Urothelium cell line (cell line): ENCODE data around the gene LRRC27.

ENCODE experiments used
- DNase-seq: peaks from one replicate; pipeline ENCODE4 v3.0.0; 2011; ENCODE audit warnings: low spot score, mixed read lengths
- FAIRE-seq: peaks from 2 replicates; lab custom pipeline; 2011; peaks lifted over from hg19 to GRCh38; lab: Jason Lieb, UNC

Gene LRRC27

GRCh38 chr10:132387764-132388210 lies 55.8 kb downstream of the LRRC27 start:
- FAIRE-seq (no peak), DNase-seq (peak; percentile 53)

- DNase-seq = peak; percentile 34
These were observed 57.0 kb downstream of the LRRC27 start for GRCh38 chr10:132388891-132389432.

GRCh38 chr10:132389433-132390169 lies 57.6 kb downstream of the LRRC27 start:
- DNase-seq (peak; percentile 16), FAIRE-seq (no peak)

More at GRCh38 chr10:132388891-132389432, 57.0 kb downstream of the LRRC27 start:
- FAIRE-seq = no peak

- FAIRE-seq = no peak
- no peak for DNase-seq
These were observed 58.4 kb downstream of the LRRC27 start for GRCh38 chr10:132390170-132390920.

GRCh38 chr10:132390921-132391675 lies 59.1 kb downstream of the LRRC27 start:
- FAIRE-seq (no peak), DNase-seq (no peak)

- FAIRE-seq (no peak), DNase-seq (no peak)
These were observed 59.7 kb downstream of the LRRC27 start for GRCh38 chr10:132391676-132392020.

- no peak for DNase-seq
- peak; percentile 98 for FAIRE-seq
These were observed 60.3 kb downstream of the LRRC27 start for GRCh38 chr10:132392184-132392800.

- DNase-seq = no peak
- FAIRE-seq = no peak
These were observed 61.1 kb downstream of the LRRC27 start for GRCh38 chr10:132392811-132393694.

- FAIRE-seq (no peak), DNase-seq (no peak)
These were observed 61.7 kb downstream of the LRRC27 start for GRCh38 chr10:132393695-132394181.

- FAIRE-seq = no peak
- no peak for DNase-seq
These were observed 62.3 kb downstream of the LRRC27 start for GRCh38 chr10:132394201-132394811.

- no peak for DNase-seq
- no peak for FAIRE-seq
These were observed 63.1 kb downstream of the LRRC27 start for GRCh38 chr10:132394936-132395703.

GRCh38 chr10:132395704-132396493 lies 63.9 kb downstream of the LRRC27 start:
- FAIRE-seq = no peak
- DNase-seq = no peak

GRCh38 chr10:132396494-132397035 lies 64.6 kb downstream of the LRRC27 start:
- peak; percentile 77 for DNase-seq
- no peak for FAIRE-seq

GRCh38 chr10:132397036-132397541 lies 65.1 kb downstream of the LRRC27 start, which contains the start of gene PWWP2B:
Gene PWWP2B (plus strand): TSS chr10:132397200. CDS start chr10:132397227, 27 bp downstream.
- FAIRE-seq = no peak
- peak; percentile 67 for DNase-seq

GRCh38 chr10:132397671-132398565 lies 65.9 kb downstream of the LRRC27 start:
- FAIRE-seq = no peak
- peak; percentile 30 for DNase-seq

GRCh38 chr10:132398566-132398991 lies 66.6 kb downstream of the LRRC27 start:
- DNase-seq = no peak
- no peak for FAIRE-seq
